ENCODE data around the gene DGCR2. TPM values are rescaled to one million over a fixed set of nuclear protein-coding genes. Genes with fewer than 3 reads are reported as not detected.

The DGCR2 gene
- total and polyA plus RNA-seq, 2 of the 8 experiments (the other 6 are each of a cell fraction or from before 2014, with no cell fraction given) = 42.3 to 62.2 TPM

DNA sequence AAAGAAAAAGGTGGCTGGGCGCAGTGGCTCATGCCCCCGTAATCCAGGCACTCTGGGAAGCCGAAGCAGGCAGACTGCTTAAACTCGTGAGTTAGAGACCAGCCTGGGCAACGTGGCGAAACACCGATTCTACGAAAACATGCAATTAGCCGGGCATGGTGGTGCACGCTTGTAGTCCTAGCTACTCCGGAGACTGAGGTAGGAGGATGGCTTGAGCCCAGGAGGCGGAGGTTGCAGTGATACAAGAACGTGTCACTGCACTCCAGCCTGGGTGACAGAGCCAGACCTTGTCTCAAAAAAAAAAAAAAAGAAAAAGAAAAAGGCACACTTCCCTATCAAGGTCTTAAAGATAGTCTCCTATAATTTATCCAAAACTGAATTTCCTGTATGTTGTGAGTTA is 39.4 kb downstream of the DGCR2 start:
- Histone ChIP-seq H3K36me3 (ENCODE audit: control insufficient read depth in 2 of 4, insufficient read depth in 4 of 4, low read length in 3 of 4) (peaks cover 0 to 6% (median 2%) of the 10 kb centered on the region in 4 experiments; a peak in 2 of 8 replicates), H3K14ac (ENCODE audit: insufficient read length) (no peak overlapping the region), H3K9me3 (ENCODE audit: insufficient read depth in 2 of 2, low read depth in 1 of 2, low read length in 1 of 2) (peaks cover 0 to 6% of the 10 kb centered on the region in 2 experiments; a peak in 1 of 4 replicates), H3K4ac (replicated peaks; ENCODE audit: insufficient read length, low read depth, low read length) (no peak overlapping the region), H2BK5ac (ENCODE audit: low read depth, low read length) (no peak overlapping the region), H2AFZ (ENCODE audit: low read length) (no peak overlapping the region), H3K4me1 (replicated peaks in 1 of 4; ENCODE audit: control insufficient read depth in 3 of 4, insufficient read depth in 4 of 4, low read length in 3 of 4) (peaks cover 0 to 3% (median 0%) of the 10 kb centered on the region in 4 experiments; a peak in 1 of 7 replicates), H2BK20ac (ENCODE audit: low read length) (no peak overlapping the region), H3K9ac (replicated peaks in 1 of 4; ENCODE audit: extremely low read depth in 1 of 4, low read depth in 3 of 4, low read length in 3 of 4) (no peak overlapping the region), H3K27me3 (replicated peaks in 1 of 4; ENCODE audit: control insufficient read depth in 3 of 4, extremely low read depth in 1 of 4, insufficient read depth in 3 of 4, low read length in 3 of 4) (no peaks in the 10 kb centered on the region), H2BK12ac (ENCODE audit: low read depth, low read length) (no peak overlapping the region), H3K18ac (ENCODE audit: extremely low read depth, low read length) (no peak overlapping the region), H3K56ac (replicated peaks; ENCODE audit: insufficient read length, low read depth, low read length) (no peak overlapping the region), H4K91ac (replicated peaks; ENCODE audit: insufficient read length, low read length) (no peak overlapping the region), H4K8ac (ENCODE audit: extremely low read depth, insufficient read depth, low read length) (no peak overlapping the region), H4K20me1 (replicated peaks in 1 of 2; ENCODE audit: control insufficient read depth in 1 of 2, insufficient read depth in 2 of 2, low read length in 2 of 2) (peaks cover 5 to 7% of the 10 kb centered on the region in 2 experiments), H2AK5ac (ENCODE audit: low read depth, low read length) (no peak overlapping the region), H3K23me2 (ENCODE audit: low read depth, low read length) (no peaks in the 10 kb centered on the region), H2BK120ac (replicated peaks; ENCODE audit: low read depth, low read length) (no peak overlapping the region), H3K23ac (ENCODE audit: insufficient read length) (no peak overlapping the region), H3K4me2 (ENCODE audit: insufficient read depth in 1 of 2, low read depth in 2 of 2, low read length in 2 of 2) (no peak overlapping the region), H4K5ac (ENCODE audit: insufficient read length, low read depth, low read length) (no peak overlapping the region), H2BK15ac (ENCODE audit: low read length) (no peak overlapping the region), H3K79me2 (ENCODE audit: control insufficient read depth in 1 of 2, insufficient read depth in 2 of 2, low read length in 2 of 2) (peaks cover 0 to 6% of the 10 kb centered on the region in 2 experiments; a peak in 2 of 4 replicates), H3K4me3 (ENCODE audit: extremely low read depth in 1 of 4, insufficient read depth in 2 of 4, low read depth in 3 of 4, low read length in 4 of 4) (no peak overlapping the region), H3K79me1 (ENCODE audit: low read depth, low read length) (no peaks in the 10 kb centered on the region; the same call in 1 of the 2 replicates), H3K27ac (ENCODE audit: low read depth, low read length) (no peak overlapping the region)
- FAIRE-seq (no peak), DNase-seq (ENCODE audit: low read depth in 1 of 2, low spot score in 2 of 2) (no peak)
- TF ChIP-seq MAFK (IDR thresholded peaks at IDR 0.05; ENCODE audit: low read depth, low read length) (no peak), CBX5 (IDR thresholded peaks at IDR 0.05; ENCODE audit: low read depth, low read length) (no peak), RBBP5 (IDR thresholded peaks at IDR 0.05; ENCODE audit: borderline replicate concordance, low read depth, low read length) (no peak), HDAC6 (IDR thresholded peaks at IDR 0.05; ENCODE audit: low read depth, low read length) (no peak), SP4 (IDR thresholded peaks at IDR 0.05; ENCODE audit: low read length) (no peak), RXRA (IDR thresholded peaks at IDR 0.05; ENCODE audit: insufficient read depth, low read depth, low read length) (no peak), NRF1 (IDR thresholded peaks at IDR 0.05; ENCODE audit: low read depth, low read length) (no peak), YY1 (IDR thresholded peaks at IDR 0.05; ENCODE audit: low read depth, low read length) (no peak), JUN (IDR thresholded peaks at IDR 0.05; ENCODE audit: low read depth, low read length) (no peak), BCL11A (IDR thresholded peaks at IDR 0.05; ENCODE audit: low read depth in 2 of 2, low read length in 2 of 2) (no peak), NANOG (IDR thresholded peaks at IDR 0.05; ENCODE audit: insufficient read depth, low read depth, low read length, poor library complexity, severe bottlenecking) (no peak), CHD1 (IDR thresholded peaks at IDR 0.05; ENCODE audit: low read depth, low read length) (no peak), BACH1 (IDR thresholded peaks at IDR 0.05; ENCODE audit: low read length) (no peak)
- WGBS, 2 experiments (ENCODE audit: extremely low coverage in 1 of 2, insufficient coverage in 1 of 2, insufficient read length in 1 of 2, insufficient replicate concordance in 2 of 2, low coverage in 1 of 2, low lambda C conversion rate in 2 of 2, missing lambda C conversion rate in 1 of 2) = 92% methylated on average over 13 of the region's 13 CpGs; no CpG with 5 or more reads in 1 of the 2 experiments
- ChIA-PET CTCF (ENCODE audit: partially characterized antibody) (no interaction called here), POLR2A (ENCODE audit: partially characterized antibody) (no interaction called here)

Measured in H1 (cell line).